ENCODE data around the gene FMN2. TPM values are rescaled to one million over a fixed set of nuclear protein-coding genes. Genes with fewer than 3 reads are reported as not detected.

Gene FMN2
- total RNA-seq, 1 donor from 2014 or later, result not detected

- H3K36me3 Mint-ChIP-seq (ENCODE audit: low read depth), result no peaks in the 10 kb centered on the region
- H3K4me3 Mint-ChIP-seq, result no peak overlapping the region
- H3K4me1 Mint-ChIP-seq, result no peaks in the 10 kb centered on the region
- H3K9me3 Mint-ChIP-seq, result no peaks in the 10 kb centered on the region
- POLR2A ChIA-PET, result no interaction called here
- CTCF ChIA-PET, result no interaction called here
- no peak for TF ChIP-seq CTCF (IDR thresholded peaks at IDR 0.05)
- intact Hi-C loops (cut with micrococcal nuclease), result no loop called here
- ATAC-seq (ENCODE audit: low read depth), result no peak
- no peaks in the 10 kb centered on the region for H3K27me3 Mint-ChIP-seq
- H3K27ac Mint-ChIP-seq, result no peak overlapping the region
- DNase-seq, result no peak
Observed at GRCh38 chr1:240109130-240109529, 17.4 kb downstream of the FMN2 start.

- H3K36me3 Mint-ChIP-seq (ENCODE audit: low read depth), result no peaks in the 10 kb centered on the region
- H3K4me3 Mint-ChIP-seq, result no peak overlapping the region
- CTCF ChIA-PET, result no interaction called here
Observed at GRCh38 chr1:240109920-240110636, 18.4 kb downstream of the FMN2 start.

GRCh38 chr1:240111558-240111957 lies 19.9 kb downstream of the FMN2 start:
- Mint-ChIP-seq H3K4me1 (no peaks in the 10 kb centered on the region), H3K36me3 (ENCODE audit: low read depth) (no peaks in the 10 kb centered on the region), H3K27ac (no peak overlapping the region), H3K27me3 (no peaks in the 10 kb centered on the region), H3K9me3 (no peaks in the 10 kb centered on the region), H3K4me3 (no peak overlapping the region)
- ChIA-PET POLR2A (no interaction called here), CTCF (no interaction called here)
- no peak for TF ChIP-seq CTCF (IDR thresholded peaks at IDR 0.05)
- no peak for ATAC-seq (ENCODE audit: low read depth)
- intact Hi-C loops (cut with micrococcal nuclease), result no loop called here
- no peak for DNase-seq

More at GRCh38 chr1:240109920-240110636, 18.4 kb downstream of the FMN2 start:
- no peak for TF ChIP-seq CTCF (IDR thresholded peaks at IDR 0.05)
- H3K9me3 Mint-ChIP-seq, result no peaks in the 10 kb centered on the region
- intact Hi-C loops (cut with micrococcal nuclease), result no loop called here
- no peaks in the 10 kb centered on the region for H3K4me1 Mint-ChIP-seq
- H3K27me3 Mint-ChIP-seq, result no peaks in the 10 kb centered on the region
- H3K27ac Mint-ChIP-seq, result no peak overlapping the region
- POLR2A ChIA-PET, result no interaction called here
- DNase-seq (no peak), ATAC-seq (ENCODE audit: low read depth) (no peak)

GRCh38 chr1:240114222-240114621 lies 22.5 kb downstream of the FMN2 start:
- no peaks in the 10 kb centered on the region for H3K36me3 Mint-ChIP-seq (ENCODE audit: low read depth)
- ATAC-seq (ENCODE audit: low read depth) (no peak), DNase-seq (no peak)
- no peaks in the 10 kb centered on the region for H3K9me3 Mint-ChIP-seq
- no peak for TF ChIP-seq CTCF (IDR thresholded peaks at IDR 0.05)
- intact Hi-C loops (cut with micrococcal nuclease), result no loop called here
- no peak overlapping the region for H3K4me3 Mint-ChIP-seq
- no peak overlapping the region for H3K27ac Mint-ChIP-seq
- H3K27me3 Mint-ChIP-seq, result no peaks in the 10 kb centered on the region
- H3K4me1 Mint-ChIP-seq, result no peaks in the 10 kb centered on the region
- ChIA-PET CTCF (no interaction called here), POLR2A (no interaction called here)

- POLR2A ChIA-PET, result no interaction called here
- no peaks in the 10 kb centered on the region for H3K36me3 Mint-ChIP-seq (ENCODE audit: low read depth)
- no peak overlapping the region for H3K4me3 Mint-ChIP-seq
- H3K4me1 Mint-ChIP-seq, result no peaks in the 10 kb centered on the region
- DNase-seq (no peak), ATAC-seq (ENCODE audit: low read depth) (no peak)
- H3K27me3 Mint-ChIP-seq, result no peaks in the 10 kb centered on the region
- CTCF ChIA-PET, result no interaction called here
- intact Hi-C loops (cut with micrococcal nuclease), result no loop called here
- H3K9me3 Mint-ChIP-seq, result no peaks in the 10 kb centered on the region
- no peak overlapping the region for H3K27ac Mint-ChIP-seq
- TF ChIP-seq CTCF (IDR thresholded peaks at IDR 0.05), result no peak
Observed at GRCh38 chr1:240115831-240116230, 24.1 kb downstream of the FMN2 start.
